Thyroid gland (tissue), 4 donors: ENCODE results near the gene ETV1.

Experiments used
- POLR2A ChIP-seq, 2 donors: fragments of 450-650 bp; IDR thresholded peaks; one replicate each; pipeline ENCODE4 v1.6.1; 2017; ENCODE audit warnings: antibody characterized with exemption in 2 of 2, mild to moderate bottlenecking in 2 of 2, moderate library complexity in 1 of 2
- TF ChIP-seq, protein P1 (sequence below), 6 experiments: fragments of 200-600 bp in 3 of 6; fragments of 450-650 bp in 3 of 6; sonication (generic) in 3 of 6; IDR thresholded peaks; one replicate each; pipeline ENCODE4 v1.5.1; 2016 to 2019; ENCODE audit warnings: antibody characterized with exemption in 6 of 6, mild to moderate bottlenecking in 2 of 6, inconsistent platforms in 1 of 6, moderate library complexity in 1 of 6

GRCh38 chr7:13986208-13986607, 3.3 kb downstream of the ETV1 start:
- TF ChIP-seq, protein P1, sequence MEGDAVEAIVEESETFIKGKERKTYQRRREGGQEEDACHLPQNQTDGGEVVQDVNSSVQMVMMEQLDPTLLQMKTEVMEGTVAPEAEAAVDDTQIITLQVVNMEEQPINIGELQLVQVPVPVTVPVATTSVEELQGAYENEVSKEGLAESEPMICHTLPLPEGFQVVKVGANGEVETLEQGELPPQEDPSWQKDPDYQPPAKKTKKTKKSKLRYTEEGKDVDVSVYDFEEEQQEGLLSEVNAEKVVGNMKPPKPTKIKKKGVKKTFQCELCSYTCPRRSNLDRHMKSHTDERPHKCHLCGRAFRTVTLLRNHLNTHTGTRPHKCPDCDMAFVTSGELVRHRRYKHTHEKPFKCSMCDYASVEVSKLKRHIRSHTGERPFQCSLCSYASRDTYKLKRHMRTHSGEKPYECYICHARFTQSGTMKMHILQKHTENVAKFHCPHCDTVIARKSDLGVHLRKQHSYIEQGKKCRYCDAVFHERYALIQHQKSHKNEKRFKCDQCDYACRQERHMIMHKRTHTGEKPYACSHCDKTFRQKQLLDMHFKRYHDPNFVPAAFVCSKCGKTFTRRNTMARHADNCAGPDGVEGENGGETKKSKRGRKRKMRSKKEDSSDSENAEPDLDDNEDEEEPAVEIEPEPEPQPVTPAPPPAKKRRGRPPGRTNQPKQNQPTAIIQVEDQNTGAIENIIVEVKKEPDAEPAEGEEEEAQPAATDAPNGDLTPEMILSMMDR (IDR thresholded peaks at IDR 0.05) = no peak
- TF ChIP-seq POLR2A (IDR thresholded peaks at IDR 0.05) = no peak
